ENCODE data around the gene LPCAT3. TPM values are rescaled to one million over a fixed set of nuclear protein-coding genes. Genes with fewer than 3 reads are reported as not detected.
"Not testable (repeated sequence)": the region's sequence is repeated elsewhere in the genome, so short reads cannot be mapped to it uniquely, and the experiment has no call there.

Gene LPCAT3
- total and polyA plus RNA-seq, 2 of the 4 experiments (the other 2 are of a cell fraction): 7.0 to 18.6 TPM

DNA sequence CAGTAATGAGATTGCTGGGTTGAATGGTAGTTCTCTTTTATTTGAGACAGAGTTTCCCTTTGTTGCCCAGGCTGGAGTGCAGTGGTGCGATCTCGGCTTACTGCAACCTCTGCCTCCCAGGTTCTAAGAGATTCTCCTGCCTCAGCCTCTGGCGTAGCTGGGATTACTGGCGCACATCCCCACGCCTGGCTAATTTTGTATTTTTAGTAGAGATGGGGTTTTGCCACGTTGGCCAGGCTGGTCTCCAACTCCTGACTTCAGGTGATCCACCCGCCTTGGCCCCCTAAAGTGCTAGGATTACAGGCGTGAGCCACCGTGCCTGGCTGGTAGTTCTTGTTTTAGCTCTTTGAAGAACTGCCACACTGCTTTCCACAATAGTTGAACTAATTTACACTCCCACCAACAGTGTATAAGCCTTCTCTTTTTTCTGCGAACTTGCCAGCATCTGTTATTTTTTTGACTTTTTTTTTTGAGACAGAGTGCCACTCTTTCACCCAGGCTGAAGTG, 31.2 kb upstream of the LPCAT3 start:
- H4K5ac ChIP-seq (ENCODE audit: low read depth, low read length); DNase-seq; H2AK9ac ChIP-seq (replicated peaks; ENCODE audit: low read depth, low read length, poor library complexity); dilution Hi-C loops (cut with HindIII; ENCODE audit: low sequenced_read_pairs, unreplicated experiment); H3K14ac ChIP-seq (replicated peaks; ENCODE audit: low read depth, low read length); H4K8ac ChIP-seq (ENCODE audit: low read depth in 2 of 2, low read length in 2 of 2); H2BK20ac ChIP-seq (ENCODE audit: low read depth, low read length); intact Hi-C loops (cut with micrococcal nuclease); POLR2A ChIA-PET (ENCODE audit: unreplicated experiment); H4K91ac ChIP-seq (ENCODE audit: insufficient read depth, low read depth, low read length); BruUV-seq (replicated peaks); H2BK15ac ChIP-seq (ENCODE audit: low read depth, low read length); in situ Hi-C loops (cut with MboI; ENCODE audit: low sequenced_read_pairs); H3K56ac ChIP-seq (ENCODE audit: extremely low read depth, insufficient read depth, low read length); H3K27ac ChIP-seq (ENCODE audit: insufficient read depth, low read length); H3K23ac ChIP-seq (ENCODE audit: low read depth, low read length); H2BK5ac ChIP-seq (ENCODE audit: low read depth, low read length, poor library complexity, severe bottlenecking); H2BK120ac ChIP-seq (ENCODE audit: low read depth, low read length); H3K4me2 ChIP-seq (ENCODE audit: low read depth, low read length); H3K4me3 ChIP-seq (ENCODE audit: insufficient read depth, low read depth, low read length); H4K20me1 ChIP-seq (ENCODE audit: insufficient read depth, low read length); ATAC-seq (ENCODE audit: low read depth); H3K9me3 ChIP-seq (ENCODE audit: control insufficient read depth, insufficient read depth, low read length); H3K9me1 ChIP-seq (ENCODE audit: insufficient read depth, low read length); H3K18ac ChIP-seq (ENCODE audit: low read depth, low read length); H3K9ac ChIP-seq (ENCODE audit: low read depth, low read length); H2AFZ ChIP-seq (replicated peaks; ENCODE audit: low read length, poor library complexity); H3K36me3 ChIP-seq (ENCODE audit: control insufficient read depth, insufficient read depth, low read length); H3K79me1 ChIP-seq (ENCODE audit: low read depth in 1 of 2, low read length in 2 of 2); H2AK5ac ChIP-seq (ENCODE audit: low read depth, low read length); H3K4ac ChIP-seq (ENCODE audit: low read depth, low read length); H3K4me1 ChIP-seq (ENCODE audit: control insufficient read depth, insufficient read depth, low read length): not testable (repeated sequence)
- H3K27me3 ChIP-seq (ENCODE audit: control insufficient read depth, insufficient read depth, low read length): peaks cover 11% of the 10 kb centered on the region
- CTCF ChIA-PET: interaction anchor here (0.6 kb wide), 1 partner anchor 41 kb away, joined by 3 read pairs; no protein-coding TSS in a partner anchor
- 76% methylated on average over 4 of the region's 10 CpGs; no CpG with 5 or more reads in 1 of the 2 experiments for WGBS, 2 experiments (ENCODE audit: extremely low coverage in 2 of 2, insufficient read length in 1 of 2)

Data from IMR-90 (cell line).